ENCODE data around the gene SIRT5. TPM values are rescaled to one million over a fixed set of nuclear protein-coding genes. Genes with fewer than 3 reads are reported as not detected.

The SIRT5 gene
- total RNA-seq, 1 experiment from 2014 or later, result 10.9 TPM

- no peaks in the 10 kb centered on the region for H3K27me3 ChIP-seq (ENCODE audit: low read length)
- no peaks in the 10 kb centered on the region for H3K36me3 ChIP-seq (ENCODE audit: low read depth, low read length)
- POLR2A ChIA-PET (ENCODE audit: unreplicated experiment), result no interaction called here
- no peak for TF ChIP-seq EZH2phosphoT487 (IDR thresholded peaks at IDR 0.05; ENCODE audit: borderline replicate concordance, low read length)
- no peak for TF ChIP-seq CTCF (conservative IDR thresholded peaks at IDR 0.05; ENCODE audit: low read depth, low read length)
- TF ChIP-seq EZH2 (IDR thresholded peaks at IDR 0.05; ENCODE audit: low read length, unreplicated experiment), result no peak
- H3K9ac ChIP-seq (ENCODE audit: low read length), result no peak overlapping the region
- DNase-seq (no peak), ATAC-seq (no peak)
- H3K4me2 ChIP-seq (ENCODE audit: low read length), result no peak overlapping the region
- H3K4me3 ChIP-seq (ENCODE audit: low read length), result no peak overlapping the region
- no peaks in the 10 kb centered on the region for H3K9me3 ChIP-seq (ENCODE audit: low read length)
- no TSS peak for BruUV-seq (replicated peaks)
- H3F3A ChIP-seq (ENCODE audit: low read length, unreplicated experiment), result no peaks in the 10 kb centered on the region
- no peaks in the 10 kb centered on the region for H3K79me2 ChIP-seq (ENCODE audit: low read length)
- no peak overlapping the region for H3K27ac ChIP-seq (ENCODE audit: low read length)
- CTCF ChIA-PET, result no interaction called here
- H2AFZ ChIP-seq (ENCODE audit: low read length), result no peak overlapping the region
- intact Hi-C loops (cut with micrococcal nuclease), result no loop called here
- no peaks in the 10 kb centered on the region for H3K9me2 ChIP-seq (replicated peaks; ENCODE audit: low read length)
- H4K20me1 ChIP-seq (ENCODE audit: low read length), result no peaks in the 10 kb centered on the region
- no peaks in the 10 kb centered on the region for H3K4me1 ChIP-seq (ENCODE audit: insufficient read depth, low read length)
Measured at GRCh38 chr6:13545885-13546284, 28.5 kb upstream of the SIRT5 start.

DNA sequence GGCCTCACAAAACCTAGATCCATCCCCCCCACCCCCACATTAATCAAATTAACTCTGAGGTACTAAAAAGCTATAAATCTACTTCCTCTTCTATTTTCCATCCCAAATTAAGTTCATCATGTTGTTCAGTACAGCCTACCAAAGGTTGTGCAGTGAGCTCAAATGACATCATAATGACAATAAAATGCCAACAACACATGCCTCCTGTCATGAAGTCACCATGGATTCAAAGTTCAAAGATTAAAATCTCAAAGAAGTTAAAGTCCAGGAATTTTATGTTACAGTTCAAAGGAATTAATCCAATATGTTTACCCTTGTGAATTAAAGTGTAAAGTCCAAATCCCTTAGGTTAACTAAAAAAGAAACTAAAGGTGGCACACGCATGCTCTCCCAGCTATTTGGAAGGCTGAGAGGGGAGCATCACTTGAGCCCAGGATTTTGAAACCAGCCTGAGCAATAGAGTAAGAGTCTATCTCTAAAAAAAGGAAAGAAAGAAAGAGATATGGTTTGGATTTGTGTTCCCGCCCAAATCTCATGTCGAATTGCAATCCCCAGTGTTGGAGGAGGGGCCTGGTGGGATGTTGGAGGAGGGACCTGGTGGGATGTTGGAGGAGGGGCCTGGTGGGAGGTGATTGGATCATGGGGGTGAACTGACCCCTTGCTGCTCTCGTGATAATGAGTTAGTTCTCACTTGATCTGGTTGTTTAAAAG lies 25.7 kb upstream of the SIRT5 start:
- Histone ChIP-seq H3K9ac (ENCODE audit: low read length) (no peak overlapping the region), H3K79me2 (ENCODE audit: low read length) (no peaks in the 10 kb centered on the region), H3K4me1 (ENCODE audit: insufficient read depth, low read length) (no peaks in the 10 kb centered on the region), H3K4me2 (ENCODE audit: low read length) (no peak overlapping the region), H3K27me3 (ENCODE audit: low read length) (no peaks in the 10 kb centered on the region), H2AFZ (ENCODE audit: low read length) (no peak overlapping the region), H3K36me3 (ENCODE audit: low read depth, low read length) (no peaks in the 10 kb centered on the region), H3F3A (ENCODE audit: low read length, unreplicated experiment) (no peaks in the 10 kb centered on the region), H3K27ac (ENCODE audit: low read length) (no peak overlapping the region), H3K9me2 (replicated peaks; ENCODE audit: low read length) (no peaks in the 10 kb centered on the region), H3K9me3 (ENCODE audit: low read length) (no peaks in the 10 kb centered on the region), H3K4me3 (ENCODE audit: low read length) (no peak overlapping the region), H4K20me1 (ENCODE audit: low read length) (no peaks in the 10 kb centered on the region)
- intact Hi-C loops (cut with micrococcal nuclease), result no loop called here
- no TSS peak for BruUV-seq (replicated peaks)
- ChIA-PET CTCF (no interaction called here), POLR2A (ENCODE audit: unreplicated experiment) (no interaction called here)
- ATAC-seq (no peak), DNase-seq (no peak)
- TF ChIP-seq EZH2phosphoT487 (IDR thresholded peaks at IDR 0.05; ENCODE audit: borderline replicate concordance, low read length) (no peak), EZH2 (IDR thresholded peaks at IDR 0.05; ENCODE audit: low read length, unreplicated experiment) (no peak), CTCF (conservative IDR thresholded peaks at IDR 0.05; ENCODE audit: low read depth, low read length) (no peak)

GRCh38 chr6:13550656-13551055 lies 23.7 kb upstream of the SIRT5 start:
- CTCF ChIA-PET, result no interaction called here
- intact Hi-C loops (cut with micrococcal nuclease), result no loop called here
- Histone ChIP-seq H3K27ac (ENCODE audit: low read length) (no peak overlapping the region), H2AFZ (ENCODE audit: low read length) (no peak overlapping the region), H3K27me3 (ENCODE audit: low read length) (no peaks in the 10 kb centered on the region), H3F3A (ENCODE audit: low read length, unreplicated experiment) (no peaks in the 10 kb centered on the region), H3K36me3 (ENCODE audit: low read depth, low read length) (no peaks in the 10 kb centered on the region), H3K4me3 (ENCODE audit: low read length) (no peak overlapping the region), H3K4me2 (ENCODE audit: low read length) (no peak overlapping the region), H3K9me2 (replicated peaks; ENCODE audit: low read length) (no peaks in the 10 kb centered on the region), H3K9me3 (ENCODE audit: low read length) (no peaks in the 10 kb centered on the region), H3K79me2 (ENCODE audit: low read length) (no peaks in the 10 kb centered on the region), H4K20me1 (ENCODE audit: low read length) (no peaks in the 10 kb centered on the region), H3K9ac (ENCODE audit: low read length) (no peak overlapping the region), H3K4me1 (ENCODE audit: insufficient read depth, low read length) (no peaks in the 10 kb centered on the region)
- TF ChIP-seq EZH2 (IDR thresholded peaks at IDR 0.05; ENCODE audit: low read length, unreplicated experiment) (no peak), CTCF (conservative IDR thresholded peaks at IDR 0.05; ENCODE audit: low read depth, low read length) (no peak), EZH2phosphoT487 (IDR thresholded peaks at IDR 0.05; ENCODE audit: borderline replicate concordance, low read length) (no peak)
- POLR2A ChIA-PET (ENCODE audit: unreplicated experiment), result no interaction called here
- ATAC-seq (no peak), DNase-seq (no peak)
- no TSS peak for BruUV-seq (replicated peaks)

Data from PC-3 (cell line).